HG03558 (cell line): ENCODE results near the gene DOCK11.
"Not testable (repeated sequence)": the region's sequence is repeated elsewhere in the genome, so short reads cannot be mapped to it uniquely, and the experiment has no call there.

Experiments
- ATAC-seq: cut with Tn5 transposase; IDR thresholded peaks from one replicate; pipeline ENCODE4 v1.9.1; 2021; ENCODE audit warnings: moderate number of reproducible peaks; ENCODE audit not compliant: unreplicated experiment; ENCODE audit errors: extremely low read depth

The DOCK11 gene

DNA sequence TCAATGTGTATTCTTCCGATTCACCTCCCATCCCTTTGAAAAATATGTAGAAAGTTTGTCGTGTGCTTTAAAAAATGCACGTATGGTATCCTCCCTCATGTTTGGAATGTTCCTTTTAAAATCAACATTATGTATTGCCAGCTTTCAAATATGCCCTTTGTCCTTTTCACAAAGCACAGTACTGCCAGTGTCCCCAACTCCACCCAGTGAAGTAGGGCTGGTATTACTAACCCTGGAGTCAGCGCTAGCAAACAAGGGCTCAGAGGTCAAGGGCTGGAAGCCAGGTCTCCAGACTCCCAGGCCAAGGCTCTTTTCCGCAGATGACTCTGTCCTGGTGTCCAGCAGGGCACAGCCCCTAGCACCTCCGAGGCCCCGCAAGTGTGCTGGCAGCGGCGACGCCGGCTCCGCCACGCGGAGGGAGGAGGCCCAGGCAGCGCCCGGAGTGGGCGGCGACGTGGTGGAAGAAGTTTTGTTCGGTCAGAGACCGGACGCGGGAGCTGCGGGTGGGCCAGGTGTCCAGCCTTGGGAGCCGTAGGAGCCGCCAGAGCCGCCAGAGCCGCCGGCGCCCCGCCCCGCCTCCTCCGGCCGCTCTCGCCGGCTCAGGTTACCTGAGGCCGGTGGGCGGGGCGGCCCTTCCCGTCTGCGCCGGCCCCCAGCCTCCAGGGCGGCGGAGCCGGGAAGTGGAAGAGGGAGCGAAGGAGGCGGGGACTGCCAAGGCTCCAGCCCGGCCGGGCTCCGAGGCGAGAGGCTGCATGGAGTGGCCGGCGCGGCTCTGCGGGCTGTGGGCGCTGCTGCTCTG is 231.5 kb downstream of the DOCK11 start, which contains the start of gene IL13RA1:
IL13RA1 (plus strand) TSS at position 720 of the 799 bp plus-strand sequence; CDS start at position 753, 33 bp downstream.
- no peak for ATAC-seq

DNA sequence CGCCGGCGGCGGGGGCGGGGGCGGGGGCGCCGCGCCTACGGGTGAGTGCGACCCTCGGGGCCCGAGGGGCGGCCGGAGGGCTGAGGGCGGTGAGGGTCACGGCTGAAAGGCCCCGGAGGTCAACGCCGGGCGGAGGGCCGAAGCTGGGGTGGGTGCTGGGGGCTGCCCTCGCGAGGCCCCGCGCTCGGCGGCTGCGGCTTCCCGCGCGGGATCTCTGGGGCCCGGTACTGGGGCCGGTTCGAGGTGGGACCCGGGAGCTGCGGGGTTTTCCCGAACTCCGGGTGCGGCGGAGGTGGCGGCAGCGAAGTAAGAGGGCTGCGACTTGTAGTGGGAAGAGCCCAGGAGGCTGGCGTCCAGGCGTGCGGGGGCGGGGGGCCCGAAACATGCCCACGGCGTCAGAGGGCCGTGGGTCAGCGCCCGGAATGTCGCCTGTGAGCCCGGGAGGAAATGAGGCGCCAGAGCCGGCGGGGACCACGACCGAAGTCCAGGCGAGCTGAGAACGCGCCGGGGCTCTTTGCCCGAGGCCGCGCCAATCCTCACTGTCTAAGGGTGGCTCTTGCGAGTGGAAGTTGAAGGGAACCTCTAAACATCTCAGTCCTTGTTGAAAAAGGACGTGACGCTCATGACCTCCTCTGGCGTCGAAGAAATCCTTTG is 232.2 kb downstream of the DOCK11 start:
- no peak for ATAC-seq

DNA sequence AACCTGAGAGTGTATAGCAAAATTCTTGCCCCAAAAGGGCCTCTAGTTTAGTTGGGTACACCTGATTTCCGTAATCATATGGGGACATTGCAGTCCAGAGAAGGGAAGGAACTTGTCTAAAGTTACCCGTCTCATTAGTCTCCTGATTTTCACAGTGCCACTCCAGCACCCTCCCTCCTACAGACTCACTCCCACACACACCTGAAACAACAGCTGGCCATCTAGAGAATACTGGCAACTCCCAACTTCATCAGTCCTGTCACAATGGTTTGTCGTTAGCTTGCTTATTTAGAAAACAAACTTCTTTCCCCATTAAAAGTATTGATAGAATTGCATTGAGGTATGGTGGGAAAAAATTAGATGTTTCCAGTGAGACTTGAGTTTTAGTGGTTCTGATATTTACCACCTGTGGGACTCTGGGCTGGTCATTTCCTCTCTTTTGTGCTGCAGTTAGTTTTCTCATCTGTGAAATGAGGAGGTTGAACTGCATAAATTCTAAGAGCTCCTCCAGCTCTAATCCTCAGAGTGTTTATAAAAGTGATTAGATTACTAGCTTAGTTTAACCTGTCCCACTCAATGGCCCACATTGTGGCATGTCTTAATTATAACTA is 233.5 kb downstream of the DOCK11 start:
- ATAC-seq = no peak

DNA sequence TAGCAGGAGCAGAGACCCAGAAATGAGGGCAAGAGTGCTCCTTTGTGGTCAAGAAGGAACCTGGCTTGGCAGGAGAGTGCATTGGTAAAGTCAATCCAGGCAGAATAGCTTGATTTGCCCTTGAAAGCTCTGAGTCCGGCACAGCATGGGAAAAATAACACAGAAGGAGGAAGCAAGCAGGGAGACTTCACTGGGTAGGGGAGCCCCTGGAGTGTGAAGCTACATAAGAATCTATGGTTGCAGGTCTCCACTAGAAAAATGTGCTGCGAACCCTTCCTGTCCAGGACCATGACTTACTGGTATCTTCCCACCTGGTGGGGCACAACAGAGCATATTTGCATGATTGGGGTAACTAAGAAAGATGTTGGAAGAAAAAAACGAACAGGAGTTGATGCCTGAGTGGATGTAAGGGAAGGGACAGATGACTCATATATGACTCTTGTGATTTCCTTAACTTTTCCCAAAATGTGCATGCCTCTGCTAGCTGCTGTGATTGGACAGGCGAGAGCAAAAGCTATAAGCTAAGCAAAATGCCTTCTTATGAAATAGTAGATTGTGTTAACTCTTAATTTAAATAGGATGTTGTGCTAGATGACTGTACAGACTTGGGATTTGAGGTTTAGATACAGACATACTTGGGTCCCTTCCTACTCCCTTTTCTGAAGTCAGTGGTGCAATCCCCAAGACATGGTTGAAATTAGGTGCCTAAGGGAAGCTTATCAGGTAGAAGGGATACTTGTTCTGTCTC is 235.1 kb downstream of the DOCK11 start:
- no peak for ATAC-seq

DNA sequence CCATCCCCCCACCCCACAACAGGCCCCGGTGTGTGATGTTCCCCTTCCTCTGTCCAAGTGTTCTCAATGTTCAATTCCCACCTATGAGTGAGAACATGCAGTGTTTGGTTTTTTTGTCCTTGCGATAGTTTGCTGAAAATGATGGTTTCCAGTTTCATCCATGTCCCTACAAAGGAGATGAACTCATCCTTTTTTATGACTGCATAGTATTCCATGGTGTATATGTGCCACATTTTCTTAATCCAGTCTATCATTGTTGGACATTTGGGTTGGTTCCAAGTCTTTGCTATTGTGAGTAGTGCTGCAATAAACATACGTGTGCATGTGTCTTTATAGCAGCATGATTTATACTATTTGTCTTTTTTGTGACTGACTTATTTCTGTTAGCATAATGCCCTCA is 236.9 kb downstream of the DOCK11 start:
- not testable (repeated sequence) for ATAC-seq

DNA sequence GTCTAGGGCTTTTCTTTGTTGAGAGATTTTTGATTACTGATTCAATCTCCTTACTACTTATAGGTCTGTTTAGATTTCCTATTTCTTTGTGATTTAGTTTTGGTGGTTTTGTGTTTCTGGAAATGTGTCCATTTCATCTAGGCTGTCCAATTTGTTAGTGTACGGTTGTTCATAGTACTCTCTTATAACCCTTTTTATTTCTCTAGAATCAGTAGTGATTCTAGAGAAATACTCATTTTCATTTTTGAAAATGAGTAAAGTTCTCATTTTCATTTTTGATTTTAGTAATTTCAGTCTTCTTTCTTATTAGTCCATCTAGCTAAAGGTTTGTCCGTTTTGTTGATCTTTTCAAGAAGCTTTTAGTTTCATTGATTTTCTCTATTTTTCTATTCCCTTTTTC is 239.3 kb downstream of the DOCK11 start:
- no peak for ATAC-seq
